GM23338 (cell line): ENCODE results near the gene CLSTN2. TPM values are rescaled to one million over a fixed set of nuclear protein-coding genes. Genes with fewer than 3 reads are reported as not detected.
A peak's percentile ranks its signal among the peaks of the same experiment; 100 is the strongest.

ENCODE experiments used
- ATAC-seq: fragments of 200-7000 bp; cut with Tn5 transposase; 3 replicates; pipeline ENCODE4 v1.9.1; 2020
- DNase-seq: peaks from one replicate; pipeline ENCODE4 v3.0.0-alpha.2; 2015; ENCODE audit warnings: low spot score
- H2AFZ ChIP-seq: fragments of 200-600 bp; sonication (generic); 2 replicates; pipeline ENCODE4 v1.8.0; 2016; ENCODE audit warnings: antibody characterized with exemption, mild to moderate bottlenecking, moderate library complexity
- H3F3A ChIP-seq: fragments of 200-600 bp; sonication (generic); replicated peaks from 2 replicates; pipeline ENCODE4 v1.8.0; 2017; ENCODE audit warnings: antibody characterized with exemption, mixed run types, low read depth
- H3K27ac ChIP-seq: fragments of 200-600 bp; sonication (generic); 2 replicates; pipeline ENCODE4 v1.6.1; 2016; ENCODE audit warnings: low read depth
- H3K27me3 ChIP-seq: fragments of 200-600 bp; sonication (generic); 2 replicates; pipeline ENCODE4 v1.8.0; 2016; ENCODE audit warnings: mild to moderate bottlenecking, mixed run types, moderate library complexity; ENCODE audit not compliant: insufficient read depth
- H3K36me3 ChIP-seq: fragments of 200-600 bp; sonication (generic); 2 replicates; pipeline ENCODE4 v1.8.0; 2016; ENCODE audit warnings: mild to moderate bottlenecking; ENCODE audit not compliant: insufficient read depth
- H3K4me1 ChIP-seq: fragments of 200-600 bp; sonication (generic); 2 replicates; pipeline ENCODE4 v1.8.0; 2016; ENCODE audit warnings: mild to moderate bottlenecking, moderate library complexity; ENCODE audit not compliant: insufficient read depth
- H3K4me2 ChIP-seq: fragments of 200-600 bp; sonication (generic); 2 replicates; pipeline ENCODE4 v1.7.1; 2017; ENCODE audit warnings: mixed run types
- H3K4me3 ChIP-seq: fragments of 200-600 bp; sonication (generic); 2 replicates; pipeline ENCODE4 v1.6.1; 2016; ENCODE audit warnings: mixed run types
- H3K79me2 ChIP-seq: fragments of 200-600 bp; sonication (generic); replicated peaks from 2 replicates; pipeline ENCODE4 v1.8.0; 2017; ENCODE audit warnings: mild to moderate bottlenecking; ENCODE audit not compliant: insufficient read depth
- H3K9me2 ChIP-seq: fragments of 200-600 bp; sonication (generic); 2 replicates; pipeline ENCODE4 v1.8.0; 2017; ENCODE audit not compliant: insufficient read depth
- H4K20me1 ChIP-seq: fragments of 200-600 bp; sonication (generic); replicated peaks from 2 replicates; pipeline ENCODE4 v1.8.0; 2017; ENCODE audit warnings: mild to moderate bottlenecking; ENCODE audit not compliant: insufficient read depth
- H3K27ac Mint-ChIP-seq: 2 replicates; pipeline ENCODE4 v1.8.0; 2020; ENCODE audit warnings: inconsistent platforms, mild to moderate bottlenecking, moderate library complexity, mixed read lengths
- H3K27me3 Mint-ChIP-seq: 3 replicates; pipeline ENCODE4 v1.8.0; 2022; ENCODE audit warnings: low read depth, mild to moderate bottlenecking, moderate library complexity, mixed read lengths, inconsistent platforms; ENCODE audit not compliant: insufficient read depth, poor library complexity
- H3K36me3 Mint-ChIP-seq: 3 replicates; pipeline ENCODE4 v1.8.0; 2021; ENCODE audit warnings: low read depth, mild to moderate bottlenecking, inconsistent platforms, moderate library complexity, mixed read lengths
- H3K4me1 Mint-ChIP-seq: 3 replicates; pipeline ENCODE4 v1.8.0; 2020; ENCODE audit warnings: mild to moderate bottlenecking, inconsistent platforms, mixed read lengths
- H3K4me3 Mint-ChIP-seq: 3 replicates; pipeline ENCODE4 v1.8.0; 2021; ENCODE audit warnings: moderate library complexity, mild to moderate bottlenecking, inconsistent platforms, mixed read lengths
- H3K9me3 Mint-ChIP-seq: 3 replicates; pipeline ENCODE4 v1.8.0; 2020; ENCODE audit warnings: moderate library complexity, mild to moderate bottlenecking, inconsistent platforms, mixed read lengths
- CREB1 ChIP-seq: fragments of 250-450 bp; sonication (Bioruptor Pico); IDR thresholded peaks from 2 replicates; pipeline ENCODE4 v1.5.0; 2020; ENCODE audit warnings: low read depth, mild to moderate bottlenecking, moderate library complexity
- EZH2 ChIP-seq: fragments of 200-600 bp; sonication (generic); IDR thresholded peaks from one replicate; pipeline ENCODE4 v1.8.0; 2017; ENCODE audit warnings: antibody characterized with exemption, mild to moderate bottlenecking, low read depth; ENCODE audit not compliant: unreplicated experiment
- EZH2phosphoT487 ChIP-seq: fragments of 200-600 bp; sonication (generic); IDR thresholded peaks from one replicate; pipeline ENCODE4 v1.8.1; 2018; ENCODE audit warnings: antibody characterized with exemption; ENCODE audit not compliant: unreplicated experiment
- JUNB ChIP-seq: IDR thresholded peaks from one replicate; pipeline ENCODE4 v1.6.1; 2016; ENCODE audit warnings: antibody characterized with exemption; ENCODE audit not compliant: unreplicated experiment
- NANOG ChIP-seq: IDR thresholded peaks from 2 replicates; pipeline ENCODE4 v1.6.1; 2016; ENCODE audit warnings: antibody characterized with exemption, borderline replicate concordance
- POLR2AphosphoS5 ChIP-seq: IDR thresholded peaks from 2 replicates; pipeline ENCODE4 v1.6.1; 2016; ENCODE audit warnings: antibody characterized with exemption, low read depth
- STAT1 ChIP-seq: IDR thresholded peaks from one replicate; pipeline ENCODE4 v1.6.1; 2016; ENCODE audit warnings: antibody characterized with exemption; ENCODE audit not compliant: unreplicated experiment
- ZNF114 ChIP-seq: fragments of 250-450 bp; sonication (Bioruptor Pico); IDR thresholded peaks from 2 replicates; pipeline ENCODE4 v1.5.0; 2020; ENCODE audit warnings: mild to moderate bottlenecking, moderate library complexity
- ZNF331 ChIP-seq: fragments of 250-450 bp; sonication (Bioruptor Pico); IDR thresholded peaks from 2 replicates; pipeline ENCODE4 v1.5.0; 2020; ENCODE audit warnings: low read depth, mild to moderate bottlenecking, moderate library complexity
- ZNF462 ChIP-seq: fragments of 250-450 bp; sonication (Bioruptor Pico); IDR thresholded peaks from 2 replicates; pipeline ENCODE4 v1.5.0; 2020; ENCODE audit warnings: mild to moderate bottlenecking, moderate library complexity
- polyA plus RNA-seq: library from polyadenylated mRNA; unstranded; fragments of >200 nt; fragmentation: Nextera tagmentation; extraction: Ambion mirVana; gene quantifications from 2 replicates; pipeline ENCODE4 v1.2.1, GENCODE V29; 2016
- total RNA-seq: library from RNA; depleted of rRNA; stranded (reverse); fragments of >200 nt; shearing (Covaris generic); gene quantifications from 2 replicates; pipeline ENCODE4 v1.2.3, GENCODE V29; 2014
- TF ChIP-seq, protein P1 (sequence below), 2 experiments: fragments of 200-600 bp in 1 of 2; sonication (generic) in 1 of 2; conservative IDR thresholded peaks; 2 replicates each; pipeline versions ENCODE4 v1.5.1 to v1.6.1; 2016 to 2017; ENCODE audit warnings: antibody characterized with exemption in 2 of 2, low read depth in 2 of 2, mild to moderate bottlenecking in 2 of 2, moderate library complexity in 1 of 2
- TF ChIP-seq, protein P2 (sequence below): IDR thresholded peaks from 2 replicates; pipeline ENCODE4 v1.6.1; 2016; ENCODE audit warnings: antibody characterized with exemption
- TF ChIP-seq, protein P3 (sequence below): IDR thresholded peaks from one replicate; pipeline ENCODE4 v1.6.1; 2018; ENCODE audit warnings: antibody characterized with exemption; ENCODE audit not compliant: unreplicated experiment

CLSTN2 gene
- total and polyA plus RNA-seq, 2 experiments from 2014 or later, result 0.11 to 0.83 TPM

GRCh38 chr3:140505213-140505612, 570.2 kb downstream of the CLSTN2 start:
- Mint-ChIP-seq H3K36me3 (no peaks in the 10 kb centered on the region), H3K4me3 (no peak overlapping the region), H3K27ac (peak overlapping the region; percentile 76; the same call in 1 of the 2 replicates), H3K27me3 (peaks cover 10% of the 10 kb centered on the region), H3K4me1 (peaks cover 47% of the 10 kb centered on the region), H3K9me3 (no peaks in the 10 kb centered on the region)
- peak overlapping the region; percentile 16; the same call in 1 of the 2 replicates for H2AFZ ChIP-seq
- H4K20me1 ChIP-seq, result no peaks in the 10 kb centered on the region
- H3K4me2 ChIP-seq, result 0 out of 2 replicates have a peak overlapping the region, but pooled peaks have one; percentile 16
- H3K9me2 ChIP-seq, result 0 out of 2 replicates have a peak, but pooled peaks cover 3% of the 10 kb centered on the region
- TF ChIP-seq, protein P1, sequence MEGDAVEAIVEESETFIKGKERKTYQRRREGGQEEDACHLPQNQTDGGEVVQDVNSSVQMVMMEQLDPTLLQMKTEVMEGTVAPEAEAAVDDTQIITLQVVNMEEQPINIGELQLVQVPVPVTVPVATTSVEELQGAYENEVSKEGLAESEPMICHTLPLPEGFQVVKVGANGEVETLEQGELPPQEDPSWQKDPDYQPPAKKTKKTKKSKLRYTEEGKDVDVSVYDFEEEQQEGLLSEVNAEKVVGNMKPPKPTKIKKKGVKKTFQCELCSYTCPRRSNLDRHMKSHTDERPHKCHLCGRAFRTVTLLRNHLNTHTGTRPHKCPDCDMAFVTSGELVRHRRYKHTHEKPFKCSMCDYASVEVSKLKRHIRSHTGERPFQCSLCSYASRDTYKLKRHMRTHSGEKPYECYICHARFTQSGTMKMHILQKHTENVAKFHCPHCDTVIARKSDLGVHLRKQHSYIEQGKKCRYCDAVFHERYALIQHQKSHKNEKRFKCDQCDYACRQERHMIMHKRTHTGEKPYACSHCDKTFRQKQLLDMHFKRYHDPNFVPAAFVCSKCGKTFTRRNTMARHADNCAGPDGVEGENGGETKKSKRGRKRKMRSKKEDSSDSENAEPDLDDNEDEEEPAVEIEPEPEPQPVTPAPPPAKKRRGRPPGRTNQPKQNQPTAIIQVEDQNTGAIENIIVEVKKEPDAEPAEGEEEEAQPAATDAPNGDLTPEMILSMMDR (conservative IDR thresholded peaks at IDR 0.05; ENCODE audit: low read depth in 2 of 2), result no peak
- no peak for TF ChIP-seq EZH2phosphoT487
- TF ChIP-seq CREB1 (CRISPR knock-in tag), result no peak
- no peak for TF ChIP-seq ZNF114 (CRISPR knock-in tag)
- no peak for TF ChIP-seq EZH2
- no peak for TF ChIP-seq JUNB
- no peak for TF ChIP-seq NANOG
- TF ChIP-seq, protein P2, sequence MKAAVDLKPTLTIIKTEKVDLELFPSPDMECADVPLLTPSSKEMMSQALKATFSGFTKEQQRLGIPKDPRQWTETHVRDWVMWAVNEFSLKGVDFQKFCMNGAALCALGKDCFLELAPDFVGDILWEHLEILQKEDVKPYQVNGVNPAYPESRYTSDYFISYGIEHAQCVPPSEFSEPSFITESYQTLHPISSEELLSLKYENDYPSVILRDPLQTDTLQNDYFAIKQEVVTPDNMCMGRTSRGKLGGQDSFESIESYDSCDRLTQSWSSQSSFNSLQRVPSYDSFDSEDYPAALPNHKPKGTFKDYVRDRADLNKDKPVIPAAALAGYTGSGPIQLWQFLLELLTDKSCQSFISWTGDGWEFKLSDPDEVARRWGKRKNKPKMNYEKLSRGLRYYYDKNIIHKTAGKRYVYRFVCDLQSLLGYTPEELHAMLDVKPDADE, result no peak
- TF ChIP-seq ZNF331 (CRISPR knock-in tag), result no peak
- no peak for TF ChIP-seq POLR2AphosphoS5
- TF ChIP-seq STAT1, result no peak
- TF ChIP-seq, protein P3, sequence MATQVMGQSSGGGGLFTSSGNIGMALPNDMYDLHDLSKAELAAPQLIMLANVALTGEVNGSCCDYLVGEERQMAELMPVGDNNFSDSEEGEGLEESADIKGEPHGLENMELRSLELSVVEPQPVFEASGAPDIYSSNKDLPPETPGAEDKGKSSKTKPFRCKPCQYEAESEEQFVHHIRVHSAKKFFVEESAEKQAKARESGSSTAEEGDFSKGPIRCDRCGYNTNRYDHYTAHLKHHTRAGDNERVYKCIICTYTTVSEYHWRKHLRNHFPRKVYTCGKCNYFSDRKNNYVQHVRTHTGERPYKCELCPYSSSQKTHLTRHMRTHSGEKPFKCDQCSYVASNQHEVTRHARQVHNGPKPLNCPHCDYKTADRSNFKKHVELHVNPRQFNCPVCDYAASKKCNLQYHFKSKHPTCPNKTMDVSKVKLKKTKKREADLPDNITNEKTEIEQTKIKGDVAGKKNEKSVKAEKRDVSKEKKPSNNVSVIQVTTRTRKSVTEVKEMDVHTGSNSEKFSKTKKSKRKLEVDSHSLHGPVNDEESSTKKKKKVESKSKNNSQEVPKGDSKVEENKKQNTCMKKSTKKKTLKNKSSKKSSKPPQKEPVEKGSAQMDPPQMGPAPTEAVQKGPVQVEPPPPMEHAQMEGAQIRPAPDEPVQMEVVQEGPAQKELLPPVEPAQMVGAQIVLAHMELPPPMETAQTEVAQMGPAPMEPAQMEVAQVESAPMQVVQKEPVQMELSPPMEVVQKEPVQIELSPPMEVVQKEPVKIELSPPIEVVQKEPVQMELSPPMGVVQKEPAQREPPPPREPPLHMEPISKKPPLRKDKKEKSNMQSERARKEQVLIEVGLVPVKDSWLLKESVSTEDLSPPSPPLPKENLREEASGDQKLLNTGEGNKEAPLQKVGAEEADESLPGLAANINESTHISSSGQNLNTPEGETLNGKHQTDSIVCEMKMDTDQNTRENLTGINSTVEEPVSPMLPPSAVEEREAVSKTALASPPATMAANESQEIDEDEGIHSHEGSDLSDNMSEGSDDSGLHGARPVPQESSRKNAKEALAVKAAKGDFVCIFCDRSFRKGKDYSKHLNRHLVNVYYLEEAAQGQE, result no peak
- no peak for TF ChIP-seq ZNF462 (CRISPR knock-in tag)
- no peaks in the 10 kb centered on the region for H3K36me3 ChIP-seq
- H3K27ac ChIP-seq, result no peak overlapping the region
- DNase-seq, result no peak
- H3K4me3 ChIP-seq, result no peak overlapping the region
- H3F3A ChIP-seq, result no peaks in the 10 kb centered on the region
- peak; percentile 27 for ATAC-seq
- H3K79me2 ChIP-seq, result no peaks in the 10 kb centered on the region
- H3K27me3 ChIP-seq, result no peaks in the 10 kb centered on the region
- H3K4me1 ChIP-seq, result peaks cover 42% of the 10 kb centered on the region
